Measurements from ENCODE around the gene PTPA.
A peak's percentile ranks its signal among the peaks of the same experiment; 100 is the strongest.

The PTPA gene

GRCh38 chr9:129084087-129084486, 27.1 kb upstream of the PTPA start:
- DNase-seq = no peak

DNA sequence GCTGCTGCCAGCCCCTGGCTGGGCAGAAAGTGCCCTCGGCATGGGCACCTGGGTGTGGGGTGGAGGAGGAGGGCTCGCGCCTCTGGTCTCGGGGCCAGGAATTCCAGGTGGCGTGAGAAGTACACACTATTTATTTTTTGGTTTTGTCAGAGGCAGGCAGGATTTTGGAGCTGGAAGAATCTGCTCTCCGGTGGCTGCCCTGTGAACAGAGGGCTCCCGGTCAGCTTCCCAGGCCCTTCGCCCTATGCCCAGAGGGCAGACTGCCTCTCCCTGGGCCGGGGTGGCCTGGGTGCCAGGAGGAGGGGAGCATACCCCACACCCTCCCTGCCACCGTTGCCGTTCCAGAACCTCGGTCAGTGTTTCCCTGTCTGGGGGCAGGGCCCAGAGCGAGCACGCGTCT, 22.0 kb upstream of the PTPA start:
- DNase-seq = no peak

DNA sequence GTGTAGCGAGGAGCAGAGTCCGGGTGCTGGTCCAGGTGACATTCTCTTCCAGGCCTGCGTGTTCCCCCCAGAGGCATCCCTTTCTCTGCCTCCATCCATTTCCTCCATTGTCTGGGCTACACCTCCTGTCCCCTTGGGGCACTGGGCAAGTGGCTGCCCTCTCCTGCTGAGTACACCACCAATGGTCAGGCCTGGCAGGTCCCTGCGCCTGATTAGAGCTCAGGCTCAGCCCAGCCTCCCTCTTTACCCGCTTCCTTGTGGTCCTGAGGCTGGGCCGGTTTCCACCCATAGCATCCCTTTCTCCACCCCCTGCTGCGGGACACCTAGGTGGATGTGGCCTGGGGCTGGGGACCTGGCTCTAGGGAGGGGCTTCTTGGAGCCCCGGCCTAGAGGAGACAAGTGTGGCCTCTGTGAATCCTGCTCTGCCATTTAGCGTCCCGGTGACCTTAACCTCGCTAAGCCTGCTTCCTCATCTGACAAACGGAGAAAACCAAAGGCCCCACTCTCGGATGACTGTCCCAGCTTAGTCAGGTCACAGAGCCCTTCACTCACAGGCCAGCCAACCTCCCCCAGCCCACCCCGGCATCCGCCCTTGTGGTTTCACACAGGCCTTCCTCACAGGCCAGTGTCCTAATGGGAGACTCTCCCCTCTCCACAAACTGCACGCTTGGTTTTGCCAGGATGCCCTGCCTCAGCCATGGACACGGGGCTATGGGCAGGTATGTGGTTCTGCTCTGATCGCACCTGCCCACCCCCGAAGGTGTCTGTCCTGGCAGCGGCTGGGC, 17.4 kb upstream of the PTPA start:
- no peak for DNase-seq

DNA sequence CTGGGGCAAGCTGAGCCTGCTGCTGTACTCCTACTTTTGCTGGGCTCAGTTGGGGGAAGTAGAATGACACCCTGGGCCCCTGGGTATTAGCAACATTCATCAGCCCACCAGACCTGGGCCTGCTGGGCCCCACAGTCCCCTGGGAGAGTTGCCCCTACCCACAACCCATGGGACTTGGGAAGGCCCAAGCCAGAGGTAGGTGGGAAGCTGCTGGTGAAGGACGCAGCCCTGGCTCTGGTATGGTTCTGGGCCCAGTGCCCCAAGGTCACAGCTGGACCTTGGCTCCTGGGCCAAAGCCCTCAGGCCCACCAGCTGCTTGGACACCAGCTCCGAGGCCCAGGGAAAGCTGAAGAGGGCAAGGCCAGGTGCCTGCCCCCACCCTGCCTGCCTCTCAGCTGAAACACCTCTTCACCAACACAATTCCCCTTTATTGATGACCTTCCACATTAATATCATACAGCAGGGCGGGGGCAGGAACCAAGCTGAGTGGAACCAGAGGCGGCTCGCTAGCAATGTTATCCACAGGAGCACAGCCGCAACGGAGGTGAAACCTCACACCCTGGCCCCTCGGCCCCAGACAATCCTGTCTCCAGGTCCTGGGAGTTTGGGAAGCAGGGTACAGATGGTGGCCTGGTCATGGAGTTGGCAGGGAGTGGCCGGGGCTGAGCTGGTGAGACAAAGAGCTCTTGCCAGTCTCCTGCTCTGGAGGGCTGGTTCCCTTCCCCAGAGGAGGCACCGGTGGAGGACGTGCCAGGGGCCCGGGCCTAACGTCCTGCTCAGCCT, 16.6 kb upstream of the PTPA start:
- no peak for DNase-seq

DNA sequence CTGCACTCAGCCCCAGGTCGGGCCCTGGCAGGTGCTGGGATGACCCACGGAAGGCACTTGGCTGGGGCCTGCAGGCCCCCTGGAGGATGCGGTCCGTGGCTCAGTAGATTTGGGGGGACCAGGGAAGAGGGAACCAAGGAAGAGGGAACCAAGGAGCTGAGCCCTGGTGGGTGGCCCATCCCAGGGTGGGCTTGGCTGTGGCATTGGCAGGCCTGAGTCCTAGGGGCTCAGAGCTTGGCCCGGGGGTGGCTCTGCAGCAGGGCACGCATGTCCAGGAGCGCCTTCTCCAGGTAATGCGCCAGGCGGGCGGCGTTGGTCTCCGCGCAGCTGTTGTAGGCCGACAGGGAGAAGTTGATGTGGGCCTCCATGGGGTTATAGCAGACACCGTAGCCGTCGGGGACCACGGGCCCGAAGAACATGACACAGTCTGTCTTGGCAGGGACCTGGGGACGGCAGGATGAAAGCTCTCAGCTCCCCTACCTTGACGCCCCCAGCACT, 16.0 kb upstream of the PTPA start:
- DNase-seq = no peak

DNA sequence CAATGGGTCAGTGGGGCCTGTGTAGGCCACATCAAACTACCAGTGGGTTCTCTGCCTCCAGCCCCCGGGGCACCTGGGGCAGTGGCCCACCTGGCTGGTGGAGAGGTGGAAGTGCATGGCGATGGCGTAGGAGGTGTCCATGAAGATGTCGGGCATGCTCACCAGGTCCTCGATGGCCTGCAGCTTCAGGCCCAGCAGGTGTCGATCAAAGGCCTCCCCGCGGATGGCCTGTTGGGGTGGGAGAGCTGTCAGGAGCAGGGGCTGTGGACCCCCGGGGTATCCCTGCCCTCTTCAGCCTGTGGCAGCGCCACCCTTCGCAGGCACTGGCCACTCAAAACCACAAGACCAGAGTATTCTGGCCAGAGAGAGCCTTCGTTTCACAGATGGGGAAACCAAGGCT, 15.3 kb upstream of the PTPA start:
- DNase-seq = no peak

DNA sequence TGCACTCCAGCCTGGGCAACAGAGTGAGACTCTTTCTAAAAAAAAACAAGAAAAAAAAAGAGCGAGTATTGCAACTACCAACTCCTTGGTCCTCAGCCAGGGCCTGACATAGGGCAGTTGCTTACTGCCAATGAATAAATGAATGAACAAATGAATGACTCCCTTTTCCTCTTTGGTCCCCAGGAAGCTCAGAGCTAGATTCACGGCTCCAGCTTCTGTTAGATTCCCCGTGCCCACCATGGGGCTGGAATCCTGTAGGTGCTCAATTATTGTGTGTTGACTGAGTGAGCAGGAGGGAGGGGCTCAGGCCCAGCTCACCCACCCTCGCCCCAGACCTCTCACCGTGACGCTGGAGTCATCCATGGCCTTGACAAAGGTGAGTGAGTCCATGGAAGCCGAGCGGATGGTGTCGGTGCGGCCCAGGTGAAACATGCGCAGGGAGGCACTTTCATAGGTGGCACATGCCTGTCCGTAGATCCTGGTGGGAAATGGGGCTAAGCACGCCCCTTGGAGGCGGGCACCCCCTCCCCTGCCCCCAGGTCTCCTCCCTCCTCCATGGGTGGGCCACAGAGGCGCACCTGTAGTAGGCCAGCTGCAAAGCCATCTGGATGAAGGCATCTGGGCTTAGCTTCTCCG, 13.4 kb upstream of the PTPA start:
- no peak for DNase-seq

GRCh38 chr9:129098328-129098727, 12.9 kb upstream of the PTPA start:
- no peak for DNase-seq

DNA sequence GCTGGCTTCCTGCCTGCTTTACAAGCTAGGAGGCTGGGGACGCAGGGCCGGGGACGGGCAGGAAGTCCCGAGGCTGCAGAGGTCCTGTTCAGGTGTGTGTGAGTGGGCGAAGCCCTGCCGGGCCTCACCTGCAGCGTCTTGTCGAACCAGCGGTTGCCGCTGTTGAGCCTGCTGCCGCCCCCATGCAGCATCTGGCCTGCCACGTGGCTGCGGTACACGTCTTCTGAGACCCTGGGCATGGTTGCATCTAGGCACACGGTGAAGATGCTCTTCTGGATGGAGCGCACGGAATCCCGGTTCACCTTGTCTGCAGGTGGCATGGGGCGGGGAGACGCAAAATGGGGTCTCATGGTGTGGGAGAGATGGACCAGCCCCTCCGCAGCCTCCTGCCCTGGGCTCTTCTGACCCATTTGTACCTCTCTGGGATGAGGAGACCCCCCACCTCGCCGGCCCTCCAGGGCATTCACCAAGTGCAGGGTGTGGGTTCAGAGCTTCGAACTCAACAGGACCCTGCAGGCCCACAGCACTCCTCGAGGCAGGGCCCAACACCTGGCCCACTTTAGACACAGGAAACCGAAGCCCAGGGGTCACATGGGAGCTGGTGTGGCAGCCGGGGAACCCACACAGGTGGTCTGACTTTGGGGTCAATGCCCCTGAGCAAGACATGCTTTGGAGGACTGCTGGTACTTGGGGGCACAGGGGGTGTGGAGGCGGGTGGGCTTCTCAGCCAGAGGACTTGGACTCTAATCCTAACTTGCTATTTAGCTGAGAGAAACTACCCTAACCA, 10.6 kb upstream of the PTPA start:
- no peak for DNase-seq

- no peak for DNase-seq
These were observed 9.9 kb upstream of the PTPA start for GRCh38 chr9:129101279-129101678.

DNA sequence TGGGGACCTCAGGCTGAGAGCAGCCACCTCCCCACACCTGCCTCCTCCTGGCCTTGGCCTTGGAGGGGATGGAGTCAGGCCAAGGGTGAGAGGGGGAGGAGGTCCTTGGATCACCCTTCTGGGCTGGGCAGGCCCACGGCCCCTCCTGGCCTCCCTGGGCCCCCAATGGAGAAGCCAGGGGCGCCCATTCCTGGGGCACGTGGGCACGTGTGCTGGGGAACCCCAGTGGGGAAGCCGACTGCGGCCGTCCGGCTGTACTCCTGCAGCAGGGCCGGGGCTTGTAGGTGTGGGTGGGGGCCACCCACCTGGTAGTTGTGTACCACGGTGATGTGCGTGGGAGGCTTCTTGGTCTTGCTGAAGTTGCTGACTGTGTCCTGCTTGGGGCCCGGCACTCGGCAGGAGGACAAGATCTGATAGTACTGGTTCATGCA, 9.1 kb upstream of the PTPA start:
- DNase-seq = no peak

GRCh38 chr9:129102791-129103594, 8.2 kb upstream of the PTPA start:
- peak; percentile 66 for DNase-seq

GRCh38 chr9:129103595-129103965, 7.6 kb upstream of the PTPA start:
- DNase-seq = no peak

DNA sequence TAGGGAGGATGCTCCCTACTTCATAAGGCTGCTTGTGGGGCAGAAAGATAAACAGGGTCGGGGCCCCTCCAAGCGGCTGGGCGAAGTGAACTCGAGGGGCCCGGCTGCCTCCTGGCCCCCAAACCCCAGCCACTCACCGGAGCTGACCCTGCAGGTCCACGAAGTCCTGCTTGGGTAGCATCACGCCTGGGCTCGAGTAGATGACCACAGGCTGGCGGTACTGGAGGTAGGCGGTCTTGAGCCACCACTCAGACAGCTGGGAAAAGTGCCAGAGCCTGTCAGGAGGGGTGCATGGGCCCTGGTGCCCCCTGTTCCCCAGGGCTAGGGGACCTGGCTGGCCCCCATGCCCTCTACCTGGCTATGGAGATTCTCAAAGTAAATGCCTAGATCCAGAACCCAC, 7.2 kb upstream of the PTPA start:
- DNase-seq = no peak

GRCh38 chr9:129105857-129106694, 5.1 kb upstream of the PTPA start:
- no peak for DNase-seq

GRCh38 chr9:129107651-129108050, 3.6 kb upstream of the PTPA start:
- DNase-seq = no peak

DNA sequence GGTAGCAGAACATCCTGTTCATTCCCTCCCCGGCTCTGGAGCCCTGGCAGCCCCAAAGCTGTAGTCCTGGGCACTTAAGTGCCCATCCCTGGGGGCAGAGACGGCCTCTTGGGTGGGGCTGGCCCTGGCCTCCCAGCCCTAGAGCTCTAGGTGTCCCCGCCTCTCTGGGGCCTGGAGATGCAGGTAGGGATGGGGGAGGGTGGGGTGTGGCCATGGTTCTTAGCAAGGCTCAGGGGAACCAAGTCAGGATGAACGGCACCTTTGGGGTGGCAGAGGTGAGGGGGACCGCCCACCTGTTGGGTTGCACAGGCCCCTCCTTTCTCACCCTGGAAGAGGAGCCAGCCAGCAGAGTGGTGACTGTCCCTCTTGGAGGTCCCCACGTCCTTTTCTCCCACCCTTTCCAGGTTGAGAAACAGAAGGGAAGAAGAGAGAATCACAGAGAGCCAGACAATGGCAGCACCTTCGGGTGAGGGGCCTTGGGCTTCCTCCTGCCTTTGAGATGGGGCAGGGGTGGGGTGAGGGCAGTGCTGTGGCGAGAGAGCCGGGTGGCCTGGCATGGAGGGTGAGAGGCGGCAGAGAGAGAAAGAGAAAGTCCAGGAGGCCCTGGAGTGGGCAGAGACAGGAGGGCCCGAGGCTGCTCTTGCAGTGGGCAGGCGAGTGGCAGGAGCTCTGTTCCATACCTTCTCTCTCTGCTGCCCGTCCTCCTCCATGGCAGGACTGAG, 3.0 kb upstream of the PTPA start:
- no peak for DNase-seq

GRCh38 chr9:129108805-129109536, 2.2 kb upstream of the PTPA start:
- no peak for DNase-seq

- no peak for DNase-seq
These were observed 1.7 kb upstream of the PTPA start for GRCh38 chr9:129109537-129109903.

Data from OCI-M1 (cell line).